ENCODE results near the gene PPP6R2. TPM values are rescaled to one million over a fixed set of nuclear protein-coding genes. Genes with fewer than 3 reads are reported as not detected.
"Not testable (repeated sequence)": the region's sequence is repeated elsewhere in the genome, so short reads cannot be mapped to it uniquely, and the experiment has no call there.

PPP6R2 gene
- total RNA-seq, 6 experiments from 2014 or later, result 38.3 to 80.3 (median 54.4) TPM

DNA sequence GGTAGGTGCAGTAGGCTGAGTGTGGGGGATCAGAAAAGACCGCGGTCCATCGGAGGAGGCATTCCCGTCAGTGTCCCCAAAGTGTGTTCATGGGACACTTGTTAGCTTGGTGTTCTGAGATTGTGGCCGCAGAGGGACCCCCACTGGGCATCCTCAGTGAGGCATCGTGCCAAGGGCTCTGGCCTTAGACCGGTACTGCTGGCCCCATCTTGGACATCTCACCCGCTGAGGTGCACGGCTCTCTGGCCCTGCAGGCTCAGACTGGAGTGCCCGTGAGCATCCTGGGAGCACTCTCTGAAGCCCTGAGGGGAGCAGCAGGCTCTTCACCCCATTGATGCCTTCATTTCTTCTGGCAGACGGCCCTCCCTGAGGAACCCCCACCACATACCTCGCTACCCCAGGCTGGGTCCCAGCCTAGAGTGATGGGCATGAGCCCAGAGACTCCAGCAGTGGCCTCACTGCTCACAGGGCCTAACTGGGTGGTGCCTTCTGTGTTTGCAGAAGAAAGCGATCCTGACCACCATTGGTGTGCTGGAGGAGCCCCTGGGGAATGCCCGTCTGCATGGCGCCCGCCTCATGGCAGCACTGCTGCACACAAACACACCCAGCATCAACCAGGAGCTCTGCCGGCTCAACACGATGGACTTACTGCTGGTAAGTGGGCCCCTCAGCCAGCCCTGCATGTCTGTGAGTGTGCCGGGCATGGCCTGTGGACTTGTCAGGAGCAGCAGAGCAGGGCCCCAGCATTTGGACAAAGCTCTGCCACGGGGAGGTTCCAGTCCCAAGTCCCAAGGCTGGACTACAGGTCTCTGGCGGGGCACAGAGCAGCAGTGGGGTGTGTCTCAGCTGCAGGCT lies 80.1 kb downstream of the PPP6R2 start:
- Histone ChIP-seq H3K36me3 (peaks cover 5 to 86% (median 45%) of the 10 kb centered on the region in 4 donors), H3K4me1 (peaks cover 0 to 9% (median 0%) of the 10 kb centered on the region in 4 donors), H3K27ac (no peak overlapping the region), H3K9me3 (no peaks in the 10 kb centered on the region), H3K27me3 (no peaks in the 10 kb centered on the region), H3K4me3 (no peak overlapping the region)
- ATAC-seq (no peak), DNase-seq (no peak)
- WGBS (ENCODE audit: insufficient coverage, low coverage, low lambda C conversion rate, missing lambda C conversion rate), result 97% methylated on average over 5 of the region's 21 CpGs
- intact Hi-C loops (cut with DNase I), result no loop called here
- TF ChIP-seq, protein P1, sequence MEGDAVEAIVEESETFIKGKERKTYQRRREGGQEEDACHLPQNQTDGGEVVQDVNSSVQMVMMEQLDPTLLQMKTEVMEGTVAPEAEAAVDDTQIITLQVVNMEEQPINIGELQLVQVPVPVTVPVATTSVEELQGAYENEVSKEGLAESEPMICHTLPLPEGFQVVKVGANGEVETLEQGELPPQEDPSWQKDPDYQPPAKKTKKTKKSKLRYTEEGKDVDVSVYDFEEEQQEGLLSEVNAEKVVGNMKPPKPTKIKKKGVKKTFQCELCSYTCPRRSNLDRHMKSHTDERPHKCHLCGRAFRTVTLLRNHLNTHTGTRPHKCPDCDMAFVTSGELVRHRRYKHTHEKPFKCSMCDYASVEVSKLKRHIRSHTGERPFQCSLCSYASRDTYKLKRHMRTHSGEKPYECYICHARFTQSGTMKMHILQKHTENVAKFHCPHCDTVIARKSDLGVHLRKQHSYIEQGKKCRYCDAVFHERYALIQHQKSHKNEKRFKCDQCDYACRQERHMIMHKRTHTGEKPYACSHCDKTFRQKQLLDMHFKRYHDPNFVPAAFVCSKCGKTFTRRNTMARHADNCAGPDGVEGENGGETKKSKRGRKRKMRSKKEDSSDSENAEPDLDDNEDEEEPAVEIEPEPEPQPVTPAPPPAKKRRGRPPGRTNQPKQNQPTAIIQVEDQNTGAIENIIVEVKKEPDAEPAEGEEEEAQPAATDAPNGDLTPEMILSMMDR (IDR thresholded peaks at IDR 0.05), result no peak
- no peak for TF ChIP-seq POLR2A (IDR thresholded peaks at IDR 0.05)

DNA sequence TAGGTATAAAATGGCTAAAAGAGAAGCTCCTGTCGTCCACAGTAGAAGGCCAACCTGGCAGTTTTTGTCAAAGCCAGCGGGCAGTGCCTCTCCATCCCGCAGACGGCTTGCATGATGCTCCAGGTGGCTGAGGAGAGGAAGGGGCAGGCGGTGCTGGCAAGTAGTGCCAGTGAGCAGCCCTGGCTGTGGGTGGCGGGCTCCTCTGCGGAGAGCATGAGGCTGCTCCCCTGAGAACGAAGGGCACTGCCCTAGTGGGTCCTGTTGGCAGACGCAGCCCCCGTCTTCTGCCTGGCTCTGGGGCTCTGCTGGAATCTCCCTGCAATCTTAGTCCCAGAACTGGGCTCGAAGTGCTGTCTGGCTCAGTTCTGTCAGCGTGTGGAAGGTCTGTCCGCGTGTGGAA lies 80.8 kb downstream of the PPP6R2 start:
- peaks cover 5 to 86% (median 45%) of the 10 kb centered on the region in 4 donors for H3K36me3 ChIP-seq
- ATAC-seq (peak in 1 of 4 donors; percentile 9), DNase-seq (no peak)
- 100% methylated on average over 4 of the region's 14 CpGs for WGBS (ENCODE audit: insufficient coverage, low coverage, low lambda C conversion rate, missing lambda C conversion rate)
- no peaks in the 10 kb centered on the region for H3K9me3 ChIP-seq
- no peak overlapping the region for H3K27ac ChIP-seq
- TF ChIP-seq, protein P1 (IDR thresholded peaks at IDR 0.05), result no peak
- TF ChIP-seq POLR2A (IDR thresholded peaks at IDR 0.05), result no peak
- intact Hi-C loops (cut with DNase I), result no loop called here
- H3K4me1 ChIP-seq, result peaks cover 0 to 9% (median 0%) of the 10 kb centered on the region in 4 donors
- no peaks in the 10 kb centered on the region for H3K27me3 ChIP-seq
- H3K4me3 ChIP-seq, result no peak overlapping the region

DNA sequence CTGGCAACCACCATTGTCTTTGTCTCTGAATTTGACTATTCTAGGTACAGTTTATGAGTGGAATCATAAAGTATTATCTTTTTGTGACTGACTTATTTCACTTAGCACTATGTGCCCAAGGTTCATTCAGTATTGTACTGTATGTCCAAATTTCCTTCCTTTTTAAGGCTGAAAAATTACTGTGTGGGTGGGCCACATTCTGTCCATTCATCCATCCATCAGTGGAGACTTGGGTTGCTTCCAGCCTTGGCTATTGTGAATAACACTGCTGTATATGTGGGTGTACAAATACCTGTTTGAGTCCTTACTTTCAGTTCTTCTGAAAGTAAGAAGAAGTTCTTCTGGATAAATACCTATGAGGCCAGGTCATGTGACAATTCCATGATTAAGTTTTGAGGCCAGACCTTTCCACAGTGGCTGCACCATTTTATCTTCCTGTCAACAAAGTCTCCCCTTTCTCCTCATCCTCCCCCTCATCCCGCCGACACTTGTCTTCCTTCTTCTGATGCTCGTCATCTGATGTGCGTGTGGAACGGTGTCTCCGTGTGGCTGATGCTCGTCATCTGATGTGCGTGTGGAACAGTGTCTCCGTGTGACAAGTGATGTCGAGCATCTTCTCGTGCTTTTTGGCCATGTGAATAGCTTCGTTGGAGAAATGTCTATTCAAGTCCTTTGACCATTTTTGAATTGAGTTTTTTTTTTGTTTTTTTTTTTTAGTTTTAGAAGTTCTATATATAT lies 82.2 kb downstream of the PPP6R2 start:
- Histone ChIP-seq H3K9me3 (no peaks in the 10 kb centered on the region), H3K36me3 (peaks cover 7 to 86% (median 44%) of the 10 kb centered on the region in 4 donors), H3K27ac (no peak overlapping the region), H3K4me1 (peaks cover 0 to 9% (median 0%) of the 10 kb centered on the region in 4 donors), H3K27me3 (no peaks in the 10 kb centered on the region), H3K4me3 (no peak overlapping the region)
- 93% methylated on average over 6 of the region's 12 CpGs for WGBS (ENCODE audit: insufficient coverage, low coverage, low lambda C conversion rate, missing lambda C conversion rate)
- TF ChIP-seq, protein P1 (IDR thresholded peaks at IDR 0.05), result no peak
- no peak for TF ChIP-seq POLR2A (IDR thresholded peaks at IDR 0.05)
- intact Hi-C loops (cut with DNase I), result no loop called here
- no peak for DNase-seq
- no peak for ATAC-seq

DNA sequence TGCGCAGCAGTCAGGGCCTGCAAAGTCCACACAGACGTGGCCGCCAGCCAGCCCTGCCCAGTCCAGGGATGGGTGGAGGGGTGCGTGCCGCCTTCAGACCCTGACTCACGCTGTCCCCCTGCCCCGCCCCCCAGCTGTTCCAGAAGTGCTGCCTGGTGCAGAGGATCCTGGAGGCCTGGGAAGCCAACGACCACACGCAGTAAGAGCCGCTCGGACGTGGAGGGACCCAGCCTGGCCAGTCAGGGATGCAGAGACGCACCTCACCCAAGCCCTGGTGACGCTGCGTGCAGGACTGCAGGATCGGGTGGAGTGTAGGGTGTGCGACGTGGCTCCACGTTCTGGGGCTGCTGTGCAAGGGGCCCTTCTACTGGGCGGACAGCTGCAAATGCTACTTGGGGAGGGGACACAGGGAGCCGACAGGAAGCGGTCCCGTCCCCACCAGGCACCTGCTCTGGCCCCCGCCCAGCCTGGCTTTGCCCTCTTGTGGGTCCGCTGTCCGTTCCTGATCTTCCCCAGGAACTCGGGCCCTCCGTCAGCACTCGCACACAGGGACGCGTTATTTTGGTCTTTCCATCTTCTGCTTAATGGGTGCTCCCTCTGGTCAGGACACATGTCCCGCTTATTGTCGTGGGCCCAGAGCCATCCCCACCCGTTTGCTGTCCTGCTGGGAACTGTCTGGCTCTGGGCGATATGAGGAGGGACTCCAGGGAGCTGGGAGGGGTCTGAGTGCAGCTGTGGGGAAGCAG lies 89.2 kb downstream of the PPP6R2 start:
- no peak overlapping the region for H3K4me3 ChIP-seq
- intact Hi-C loops (cut with DNase I), result no loop called here
- no peaks in the 10 kb centered on the region for H3K9me3 ChIP-seq
- TF ChIP-seq POLR2A (IDR thresholded peaks at IDR 0.05), result no peak
- TF ChIP-seq, protein P1 (IDR thresholded peaks at IDR 0.05), result no peak
- WGBS (ENCODE audit: insufficient coverage, low coverage, low lambda C conversion rate, missing lambda C conversion rate), result 85% methylated on average over 9 of the region's 35 CpGs
- H3K27ac ChIP-seq, result no peak overlapping the region
- peak in 2 of 4 donors; percentile 5 to 11 for ATAC-seq
- H3K36me3 ChIP-seq, result peaks cover 21 to 82% (median 54%) of the 10 kb centered on the region in 4 donors
- no peak for DNase-seq
- peaks cover 0 to 6% (median 0%) of the 10 kb centered on the region in 4 donors for H3K4me1 ChIP-seq
- H3K27me3 ChIP-seq, result no peaks in the 10 kb centered on the region

DNA sequence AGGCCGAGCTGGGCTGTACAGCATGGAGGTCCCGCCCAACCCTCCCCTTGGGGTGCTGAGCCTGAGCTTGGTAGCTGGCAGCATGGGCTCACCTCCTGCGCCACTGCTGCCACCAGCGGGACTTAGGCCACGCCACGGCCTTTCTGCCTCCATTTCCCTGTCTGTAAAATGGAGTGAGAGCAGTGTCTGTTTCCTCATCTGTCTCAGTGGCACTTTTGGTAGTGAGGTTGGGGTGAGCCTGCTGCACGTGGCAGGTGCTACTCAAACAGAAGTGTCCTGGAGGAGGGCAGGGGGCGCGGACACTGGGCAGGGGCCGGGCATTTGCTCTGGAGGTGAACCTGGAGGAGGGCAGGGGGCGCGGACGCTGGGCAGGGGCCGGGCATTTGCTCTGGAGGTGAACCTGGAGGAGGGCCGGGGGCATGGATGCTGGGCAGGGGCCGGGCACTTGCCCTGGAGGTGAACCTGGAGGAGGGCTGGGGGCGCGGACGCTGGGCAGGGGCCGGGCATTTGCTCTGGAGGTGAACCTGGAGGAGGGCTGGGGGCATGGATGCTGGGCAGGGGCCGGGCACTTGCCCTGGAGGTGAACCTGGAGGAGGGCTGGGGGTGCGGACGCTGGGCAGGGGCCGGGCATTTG lies 89.9 kb downstream of the PPP6R2 start:
- WGBS (ENCODE audit: insufficient coverage, low coverage, low lambda C conversion rate, missing lambda C conversion rate), result 82% methylated on average over 6 of the region's 24 CpGs
- H3K27ac ChIP-seq; DNase-seq; H3K27me3 ChIP-seq; ATAC-seq; H3K4me1 ChIP-seq; H3K4me3 ChIP-seq; H3K9me3 ChIP-seq; intact Hi-C loops (cut with DNase I): not testable (repeated sequence)
- H3K36me3 ChIP-seq, result peaks cover 21 to 82% (median 55%) of the 10 kb centered on the region in 4 donors
